DOHH2 (cell line): Measurements from ENCODE around the gene IQCM.

Source experiments
- EZH2phosphoT487 ChIP-seq: fragments of 200-600 bp; sonication (generic); IDR thresholded peaks from 2 replicates; pipeline ENCODE4 v1.6.1; 2017; ENCODE audit warnings: borderline replicate concordance, mild to moderate bottlenecking, antibody characterized with exemption, low read length, moderate library complexity, mixed read lengths
- TF ChIP-seq, protein P1 (sequence below): fragments of 200-600 bp; sonication (generic); IDR thresholded peaks from one replicate; pipeline ENCODE4 v1.5.1; 2014; ENCODE audit warnings: antibody characterized with exemption, mild to moderate bottlenecking, low read depth, low read length; ENCODE audit not compliant: poor library complexity, severe bottlenecking

DNA sequence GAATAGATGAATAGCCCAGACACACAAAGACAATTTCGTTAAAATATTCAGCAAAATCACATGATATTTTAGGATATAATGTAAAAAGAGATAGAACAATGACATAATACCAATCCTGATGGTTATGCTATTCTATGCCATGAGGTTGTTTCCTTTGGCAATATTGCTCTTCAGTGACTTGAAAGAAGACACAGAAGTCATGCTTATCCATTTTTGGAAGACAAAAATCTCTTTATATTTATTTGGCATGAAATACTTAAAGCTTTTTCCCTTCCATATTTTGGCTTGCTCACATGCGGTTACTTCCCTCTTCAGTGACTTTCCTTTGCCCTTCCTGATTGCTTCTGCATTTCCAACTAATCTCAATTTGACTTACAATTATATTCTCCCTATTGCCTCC is 314.8 kb downstream of the IQCM start:
- TF ChIP-seq, protein P1, sequence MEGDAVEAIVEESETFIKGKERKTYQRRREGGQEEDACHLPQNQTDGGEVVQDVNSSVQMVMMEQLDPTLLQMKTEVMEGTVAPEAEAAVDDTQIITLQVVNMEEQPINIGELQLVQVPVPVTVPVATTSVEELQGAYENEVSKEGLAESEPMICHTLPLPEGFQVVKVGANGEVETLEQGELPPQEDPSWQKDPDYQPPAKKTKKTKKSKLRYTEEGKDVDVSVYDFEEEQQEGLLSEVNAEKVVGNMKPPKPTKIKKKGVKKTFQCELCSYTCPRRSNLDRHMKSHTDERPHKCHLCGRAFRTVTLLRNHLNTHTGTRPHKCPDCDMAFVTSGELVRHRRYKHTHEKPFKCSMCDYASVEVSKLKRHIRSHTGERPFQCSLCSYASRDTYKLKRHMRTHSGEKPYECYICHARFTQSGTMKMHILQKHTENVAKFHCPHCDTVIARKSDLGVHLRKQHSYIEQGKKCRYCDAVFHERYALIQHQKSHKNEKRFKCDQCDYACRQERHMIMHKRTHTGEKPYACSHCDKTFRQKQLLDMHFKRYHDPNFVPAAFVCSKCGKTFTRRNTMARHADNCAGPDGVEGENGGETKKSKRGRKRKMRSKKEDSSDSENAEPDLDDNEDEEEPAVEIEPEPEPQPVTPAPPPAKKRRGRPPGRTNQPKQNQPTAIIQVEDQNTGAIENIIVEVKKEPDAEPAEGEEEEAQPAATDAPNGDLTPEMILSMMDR: no peak
- no peak for TF ChIP-seq EZH2phosphoT487
